A204.1 (cell line): ENCODE data around the gene FLNA.
"Not testable (repeated sequence)": the region's sequence is repeated elsewhere in the genome, so short reads cannot be mapped to it uniquely, and the experiment has no call there.

Source experiments
- FAIRE-seq: peaks from 2 replicates; lab custom pipeline; 2012; peaks lifted over from hg19 to GRCh38; lab: Jason Lieb, UNC

Gene FLNA

DNA sequence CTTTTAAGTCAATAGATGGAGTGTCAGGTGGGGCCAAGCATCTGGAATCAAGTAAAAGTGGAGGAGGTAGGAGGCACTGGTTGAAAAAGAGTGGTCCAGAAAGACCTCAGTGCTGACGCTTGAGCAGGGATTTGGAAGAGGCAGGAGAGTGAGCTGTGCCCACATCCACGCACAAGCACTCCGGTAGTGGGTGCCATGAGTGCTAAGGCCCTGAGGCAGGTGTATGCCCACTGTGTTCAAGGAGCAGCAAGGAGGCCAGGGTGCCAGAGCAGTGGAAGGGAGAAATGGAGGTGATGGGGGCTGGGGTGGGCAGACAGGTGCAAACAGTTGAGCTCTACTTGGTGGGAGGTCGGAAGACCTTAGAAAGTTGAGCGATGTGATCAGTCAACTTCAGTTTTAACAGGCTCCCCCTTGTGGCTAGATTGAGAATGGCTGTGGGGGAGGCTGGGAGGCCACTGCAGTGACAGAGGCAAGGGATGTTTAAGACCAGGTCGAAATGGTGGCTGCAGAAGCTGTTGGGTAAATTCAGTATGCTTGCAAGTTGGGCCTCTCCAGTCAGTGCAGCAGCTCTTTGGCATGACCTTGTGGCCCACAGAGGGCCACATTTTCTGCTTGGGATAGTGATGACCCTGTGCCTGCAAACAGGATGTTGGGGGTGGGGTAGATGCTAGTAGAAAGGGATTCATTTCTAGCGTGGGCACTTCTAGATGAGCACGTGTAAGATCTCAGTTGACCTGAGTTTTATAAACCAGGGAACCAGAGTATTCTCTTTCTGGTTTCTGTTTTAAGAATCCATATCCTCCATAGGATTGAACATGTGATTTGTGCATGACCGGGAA, 66.1 kb downstream of the FLNA start:
- no peak for FAIRE-seq

DNA sequence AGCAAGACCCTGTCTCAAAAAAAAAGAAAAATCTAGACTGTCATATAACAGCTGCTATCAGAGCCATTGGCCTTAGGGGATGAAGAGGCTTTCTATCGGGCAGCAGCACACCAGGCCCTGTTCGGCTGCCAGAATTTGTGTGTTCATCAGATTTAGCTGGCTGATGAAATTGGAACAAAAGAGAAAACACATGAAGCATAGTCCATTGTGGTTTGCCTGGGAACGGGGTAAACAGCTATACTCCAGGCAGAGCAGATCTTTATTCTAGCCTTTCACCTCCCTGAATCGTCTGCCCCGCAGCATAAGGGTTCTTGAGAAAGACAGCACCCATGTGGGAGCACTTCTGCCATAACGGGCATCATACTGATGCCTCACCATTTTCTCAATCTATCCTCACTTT, 67.2 kb downstream of the FLNA start:
- FAIRE-seq: no peak

GRCh38 chrX:154305541-154306205, 68.8 kb downstream of the FLNA start:
- FAIRE-seq: no peak

GRCh38 chrX:154304846-154305245, 69.6 kb downstream of the FLNA start:
- FAIRE-seq: no peak

DNA sequence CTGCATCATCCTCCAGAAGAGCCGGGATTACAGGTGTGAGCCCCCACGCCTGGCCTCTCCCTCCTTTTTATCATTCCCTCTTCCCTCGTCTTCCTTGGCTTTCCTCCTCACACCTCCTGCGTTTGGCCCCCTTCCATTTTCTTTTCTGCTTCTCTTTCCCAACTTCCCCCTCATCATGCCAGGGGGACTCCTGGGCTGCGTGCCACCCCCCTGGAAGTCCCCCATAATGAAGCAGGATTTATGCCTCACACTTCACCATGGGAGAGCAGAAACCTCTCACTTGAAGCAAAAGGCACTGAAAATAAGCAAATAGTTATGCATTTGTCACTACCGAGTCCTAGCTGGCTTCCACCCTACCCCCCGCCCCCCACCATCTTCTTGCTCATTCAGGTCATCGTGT, 71.0 kb downstream of the FLNA start:
- no peak for FAIRE-seq

DNA sequence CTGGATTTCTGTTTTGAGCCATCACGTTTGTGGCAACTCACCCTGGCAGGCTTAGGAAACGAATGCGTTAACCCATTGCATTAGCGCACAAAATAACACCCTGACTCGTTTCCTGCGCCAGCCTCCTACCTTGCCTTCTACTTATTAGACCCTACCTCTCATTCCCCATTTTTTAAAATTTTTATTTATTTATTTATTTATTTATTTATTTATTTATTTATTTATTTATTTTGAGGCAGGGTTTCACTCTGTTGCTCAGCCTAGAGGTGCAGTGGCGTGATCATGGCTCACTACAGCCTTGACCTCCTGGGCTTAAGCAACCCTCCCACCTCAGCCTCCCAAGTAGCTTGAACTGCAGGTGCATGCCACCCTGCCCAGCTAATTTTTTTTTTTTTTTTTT, 71.4 kb downstream of the FLNA start:
- FAIRE-seq: not testable (repeated sequence)

DNA sequence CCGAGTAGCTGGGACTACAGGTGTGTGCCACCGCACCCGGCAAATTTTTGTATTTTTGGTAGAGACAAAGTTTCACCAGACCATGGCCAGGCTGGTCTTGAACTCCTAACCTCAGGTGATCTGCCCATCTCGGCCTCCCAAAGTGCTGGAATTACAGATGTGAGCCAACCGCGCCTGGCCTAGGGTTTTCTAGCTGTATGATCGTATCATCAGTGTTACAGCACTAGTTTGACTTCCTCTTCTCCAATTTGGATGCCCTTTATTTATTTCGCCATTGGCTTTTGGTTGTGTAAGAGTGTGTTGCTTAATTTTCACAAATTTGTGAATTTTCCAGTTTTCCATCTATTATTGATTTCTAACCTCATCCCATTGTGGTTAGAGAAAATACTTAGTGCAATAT, 73.6 kb downstream of the FLNA start:
- no peak for FAIRE-seq
